ENCODE measurements around the gene BARHL1.

DNA sequence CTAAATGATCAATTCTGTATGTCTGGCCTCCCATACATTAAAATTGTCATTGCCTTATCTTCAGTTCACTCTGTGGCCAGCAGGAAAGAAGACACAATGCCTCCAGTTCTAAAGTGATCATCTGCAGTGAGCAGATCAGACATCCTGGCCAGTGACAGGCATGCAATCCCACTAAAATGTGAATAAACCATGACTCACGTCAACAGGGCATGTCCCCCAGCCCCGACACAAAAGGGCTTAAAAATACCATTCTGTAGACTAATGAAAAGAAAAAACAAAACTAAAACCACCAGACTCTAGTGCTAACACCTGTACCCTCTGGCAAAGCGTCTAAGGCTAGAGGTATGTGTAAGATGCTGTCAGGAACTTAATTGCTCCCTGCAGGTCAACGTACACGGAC lies 48.9 kb downstream of the BARHL1 start:
- TF ChIP-seq, protein P1, sequence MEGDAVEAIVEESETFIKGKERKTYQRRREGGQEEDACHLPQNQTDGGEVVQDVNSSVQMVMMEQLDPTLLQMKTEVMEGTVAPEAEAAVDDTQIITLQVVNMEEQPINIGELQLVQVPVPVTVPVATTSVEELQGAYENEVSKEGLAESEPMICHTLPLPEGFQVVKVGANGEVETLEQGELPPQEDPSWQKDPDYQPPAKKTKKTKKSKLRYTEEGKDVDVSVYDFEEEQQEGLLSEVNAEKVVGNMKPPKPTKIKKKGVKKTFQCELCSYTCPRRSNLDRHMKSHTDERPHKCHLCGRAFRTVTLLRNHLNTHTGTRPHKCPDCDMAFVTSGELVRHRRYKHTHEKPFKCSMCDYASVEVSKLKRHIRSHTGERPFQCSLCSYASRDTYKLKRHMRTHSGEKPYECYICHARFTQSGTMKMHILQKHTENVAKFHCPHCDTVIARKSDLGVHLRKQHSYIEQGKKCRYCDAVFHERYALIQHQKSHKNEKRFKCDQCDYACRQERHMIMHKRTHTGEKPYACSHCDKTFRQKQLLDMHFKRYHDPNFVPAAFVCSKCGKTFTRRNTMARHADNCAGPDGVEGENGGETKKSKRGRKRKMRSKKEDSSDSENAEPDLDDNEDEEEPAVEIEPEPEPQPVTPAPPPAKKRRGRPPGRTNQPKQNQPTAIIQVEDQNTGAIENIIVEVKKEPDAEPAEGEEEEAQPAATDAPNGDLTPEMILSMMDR (conservative IDR thresholded peaks at IDR 0.05; ENCODE audit: low read depth, low read length) = no peak; the same call in 1 of the 2 replicates
- TF ChIP-seq POLR2A (IDR thresholded peaks at IDR 0.05; ENCODE audit: low read depth, low read length) = no peak

All from IMR-90 (cell line).